ENCODE measurements around the gene PSMD6.

Gene PSMD6

GRCh38 chr3:64023187-64023860 lies at the start of gene PSMD6:
PSMD6 (minus strand) TSS chr3:64023494; CDS start chr3:64023419, 75 bp downstream.
- peak within 1 kb of the TSS; percentile 93 for H3K27ac Mint-ChIP-seq
- H3K4me3 Mint-ChIP-seq, result peak within 1 kb of the TSS; percentile 88
- H3K36me3 Mint-ChIP-seq, result peaks cover 29% of the 10 kb centered on the region
- CTCF ChIA-PET, result interaction anchor here (0.7 to 5.4 kb wide), 16 partner anchors 10 to 673 kb away, joined by 3 to 33 read pairs (median 3); no protein-coding TSS in a partner anchor
- H3K9me3 Mint-ChIP-seq, result no peaks in the 10 kb centered on the region
- DNase-seq, result peak; percentile 93
- H3K4me1 Mint-ChIP-seq, result peaks cover 29% of the 10 kb centered on the region
- H3K27me3 Mint-ChIP-seq, result peaks cover 11% of the 10 kb centered on the region

GRCh38 chr3:64072126-64072525 lies 48.8 kb upstream of the PSMD6 start:
- Mint-ChIP-seq H3K36me3 (no peaks in the 10 kb centered on the region), H3K27me3 (peaks cover 32% of the 10 kb centered on the region), H3K9me3 (no peaks in the 10 kb centered on the region), H3K4me3 (no peak overlapping the region), H3K4me1 (no peaks in the 10 kb centered on the region), H3K27ac (no peak overlapping the region)
- no peak for DNase-seq
- CTCF ChIA-PET, result no interaction called here

GRCh38 chr3:64070704-64071103 lies 47.4 kb upstream of the PSMD6 start:
- CTCF ChIA-PET, result no interaction called here

GRCh38 chr3:64067506-64068346 lies 44.4 kb upstream of the PSMD6 start:
- Mint-ChIP-seq H3K4me3 (no peak overlapping the region), H3K9me3 (no peaks in the 10 kb centered on the region), H3K27me3 (peaks cover 26% of the 10 kb centered on the region), H3K36me3 (no peaks in the 10 kb centered on the region), H3K4me1 (no peaks in the 10 kb centered on the region), H3K27ac (no peak overlapping the region)
- no peak for DNase-seq
- CTCF ChIA-PET, result no interaction called here

More at GRCh38 chr3:64070704-64071103, 47.4 kb upstream of the PSMD6 start:
- H3K4me3 Mint-ChIP-seq, result no peak overlapping the region
- H3K9me3 Mint-ChIP-seq, result no peaks in the 10 kb centered on the region
- peaks cover 36% of the 10 kb centered on the region for H3K27me3 Mint-ChIP-seq
- no peak for DNase-seq
- no peaks in the 10 kb centered on the region for H3K36me3 Mint-ChIP-seq
- no peak overlapping the region for H3K27ac Mint-ChIP-seq
- no peaks in the 10 kb centered on the region for H3K4me1 Mint-ChIP-seq

- no peaks in the 10 kb centered on the region for H3K4me1 Mint-ChIP-seq
- H3K27me3 Mint-ChIP-seq, result peaks cover 10% of the 10 kb centered on the region
- no peaks in the 10 kb centered on the region for H3K36me3 Mint-ChIP-seq
- no peak for DNase-seq
- H3K9me3 Mint-ChIP-seq, result no peaks in the 10 kb centered on the region
- H3K4me3 Mint-ChIP-seq, result no peak overlapping the region
- no peak overlapping the region for H3K27ac Mint-ChIP-seq
- CTCF ChIA-PET, result no interaction called here
Observed at GRCh38 chr3:64064804-64065203, 41.5 kb upstream of the PSMD6 start.

GRCh38 chr3:64063983-64064438 lies 40.7 kb upstream of the PSMD6 start:
- peaks cover 14% of the 10 kb centered on the region for H3K27me3 Mint-ChIP-seq
- H3K27ac Mint-ChIP-seq, result no peak overlapping the region
- H3K9me3 Mint-ChIP-seq, result no peaks in the 10 kb centered on the region
- no peak overlapping the region for H3K4me3 Mint-ChIP-seq
- CTCF ChIA-PET, result no interaction called here
- no peaks in the 10 kb centered on the region for H3K4me1 Mint-ChIP-seq
- no peaks in the 10 kb centered on the region for H3K36me3 Mint-ChIP-seq
- DNase-seq, result no peak

- Mint-ChIP-seq H3K27me3 (peaks cover 17% of the 10 kb centered on the region), H3K4me3 (no peak overlapping the region), H3K9me3 (no peaks in the 10 kb centered on the region), H3K36me3 (no peaks in the 10 kb centered on the region), H3K4me1 (no peaks in the 10 kb centered on the region), H3K27ac (no peak overlapping the region)
- CTCF ChIA-PET, result interaction anchor here (1.0 kb wide), 1 partner anchor 401 kb away, joined by 3 read pairs; no protein-coding TSS in a partner anchor
- DNase-seq, result no peak
Observed at GRCh38 chr3:64063207-64063982, 40.1 kb upstream of the PSMD6 start.

- DNase-seq, result no peak
- Mint-ChIP-seq H3K27me3 (peaks cover 12% of the 10 kb centered on the region), H3K36me3 (no peaks in the 10 kb centered on the region), H3K4me3 (no peak overlapping the region), H3K4me1 (no peaks in the 10 kb centered on the region), H3K9me3 (no peaks in the 10 kb centered on the region), H3K27ac (no peak overlapping the region)
- CTCF ChIA-PET, result no interaction called here
Observed at GRCh38 chr3:64061628-64062027, 38.3 kb upstream of the PSMD6 start.

- Mint-ChIP-seq H3K4me3 (no peak overlapping the region), H3K9me3 (no peaks in the 10 kb centered on the region), H3K36me3 (no peaks in the 10 kb centered on the region), H3K27ac (no peak overlapping the region), H3K27me3 (peaks cover 8% of the 10 kb centered on the region), H3K4me1 (no peaks in the 10 kb centered on the region)
- no peak for DNase-seq
- CTCF ChIA-PET, result no interaction called here
Observed at GRCh38 chr3:64059484-64060175, 36.3 kb upstream of the PSMD6 start.

GRCh38 chr3:64058566-64058965 lies 35.3 kb upstream of the PSMD6 start:
- Mint-ChIP-seq H3K27ac (no peak overlapping the region), H3K4me3 (no peak overlapping the region), H3K36me3 (no peaks in the 10 kb centered on the region), H3K4me1 (no peaks in the 10 kb centered on the region), H3K9me3 (no peaks in the 10 kb centered on the region), H3K27me3 (peaks cover 8% of the 10 kb centered on the region)
- no peak for DNase-seq
- CTCF ChIA-PET, result no interaction called here

GRCh38 chr3:64057231-64057630 lies 33.9 kb upstream of the PSMD6 start:
- CTCF ChIA-PET, result no interaction called here
- no peak overlapping the region for H3K27ac Mint-ChIP-seq
- H3K27me3 Mint-ChIP-seq, result peaks cover 8% of the 10 kb centered on the region
- H3K4me3 Mint-ChIP-seq, result no peak overlapping the region
- H3K9me3 Mint-ChIP-seq, result no peaks in the 10 kb centered on the region
- no peaks in the 10 kb centered on the region for H3K4me1 Mint-ChIP-seq
- DNase-seq, result no peak
- no peaks in the 10 kb centered on the region for H3K36me3 Mint-ChIP-seq

- no peak overlapping the region for H3K4me3 Mint-ChIP-seq
- no peak overlapping the region for H3K27ac Mint-ChIP-seq
- H3K27me3 Mint-ChIP-seq, result peaks cover 8% of the 10 kb centered on the region
- no peaks in the 10 kb centered on the region for H3K4me1 Mint-ChIP-seq
- CTCF ChIA-PET, result no interaction called here
- no peaks in the 10 kb centered on the region for H3K36me3 Mint-ChIP-seq
- no peaks in the 10 kb centered on the region for H3K9me3 Mint-ChIP-seq
- no peak for DNase-seq
Observed at GRCh38 chr3:64056606-64057180, 33.4 kb upstream of the PSMD6 start.

GRCh38 chr3:64055076-64055475 lies 31.8 kb upstream of the PSMD6 start:
- DNase-seq, result no peak
- no peaks in the 10 kb centered on the region for H3K9me3 Mint-ChIP-seq
- CTCF ChIA-PET, result no interaction called here
- peaks cover 2% of the 10 kb centered on the region for H3K4me1 Mint-ChIP-seq
- H3K36me3 Mint-ChIP-seq, result no peaks in the 10 kb centered on the region
- no peak overlapping the region for H3K4me3 Mint-ChIP-seq
- peaks cover 8% of the 10 kb centered on the region for H3K27me3 Mint-ChIP-seq
- no peak overlapping the region for H3K27ac Mint-ChIP-seq

- no peaks in the 10 kb centered on the region for H3K9me3 Mint-ChIP-seq
- DNase-seq, result no peak
- peaks cover 7% of the 10 kb centered on the region for H3K27me3 Mint-ChIP-seq
- no peak overlapping the region for H3K4me3 Mint-ChIP-seq
- no peaks in the 10 kb centered on the region for H3K36me3 Mint-ChIP-seq
- peaks cover 2% of the 10 kb centered on the region for H3K4me1 Mint-ChIP-seq
- CTCF ChIA-PET, result no interaction called here
- no peak overlapping the region for H3K27ac Mint-ChIP-seq
Observed at GRCh38 chr3:64054488-64054887, 31.2 kb upstream of the PSMD6 start.

Data from activated naive CD4-positive, alpha-beta T cell treated with anti-CD3 and anti-CD28 coated beads, Interleukin-2, amount 10 ng/mL, durations not matched to agents 7 days and 5 days (primary cell).